Activated CD8-positive, alpha-beta memory T cell treated with anti-CD3 and anti-CD28 coated beads for 1 hour (primary cell): Measurements from ENCODE around the gene HDLBP.

Source experiments
- DNase-seq, 2 donors: peaks; one replicate each; pipeline ENCODE4 v3.0.0-alpha.2; 2020; ENCODE audit warnings: low read depth in 1 of 2; ENCODE audit errors: extremely low read depth in 1 of 2

The HDLBP gene

GRCh38 chr2:241177526-241178334 lies 137.7 kb downstream of the HDLBP start:
- DNase-seq, result no peak
